Measurements from ENCODE around the gene STK40.

GRCh38 chr1:36400514-36400824 lies 14.7 kb upstream of the STK40 start:
- TF ChIP-seq, protein P1, sequence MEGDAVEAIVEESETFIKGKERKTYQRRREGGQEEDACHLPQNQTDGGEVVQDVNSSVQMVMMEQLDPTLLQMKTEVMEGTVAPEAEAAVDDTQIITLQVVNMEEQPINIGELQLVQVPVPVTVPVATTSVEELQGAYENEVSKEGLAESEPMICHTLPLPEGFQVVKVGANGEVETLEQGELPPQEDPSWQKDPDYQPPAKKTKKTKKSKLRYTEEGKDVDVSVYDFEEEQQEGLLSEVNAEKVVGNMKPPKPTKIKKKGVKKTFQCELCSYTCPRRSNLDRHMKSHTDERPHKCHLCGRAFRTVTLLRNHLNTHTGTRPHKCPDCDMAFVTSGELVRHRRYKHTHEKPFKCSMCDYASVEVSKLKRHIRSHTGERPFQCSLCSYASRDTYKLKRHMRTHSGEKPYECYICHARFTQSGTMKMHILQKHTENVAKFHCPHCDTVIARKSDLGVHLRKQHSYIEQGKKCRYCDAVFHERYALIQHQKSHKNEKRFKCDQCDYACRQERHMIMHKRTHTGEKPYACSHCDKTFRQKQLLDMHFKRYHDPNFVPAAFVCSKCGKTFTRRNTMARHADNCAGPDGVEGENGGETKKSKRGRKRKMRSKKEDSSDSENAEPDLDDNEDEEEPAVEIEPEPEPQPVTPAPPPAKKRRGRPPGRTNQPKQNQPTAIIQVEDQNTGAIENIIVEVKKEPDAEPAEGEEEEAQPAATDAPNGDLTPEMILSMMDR (IDR thresholded peaks at IDR 0.05; ENCODE audit: low read length): no peak
- TF ChIP-seq EZH2 (optimal IDR thresholded peaks at IDR 0.05; ENCODE audit: low read depth, low read length) (no peak), EZH2phosphoT487 (IDR thresholded peaks at IDR 0.05; ENCODE audit: low read length) (no peak)

All from MM.1S (cell line).